GM21423 (cell line): ENCODE data around the gene NDRG2.
A peak's percentile ranks its signal among the peaks of the same experiment; 100 is the strongest.

ENCODE experiments used
- ATAC-seq: cut with Tn5 transposase; IDR thresholded peaks from one replicate; pipeline ENCODE4 v1.9.1; 2021; ENCODE audit warnings: mild to moderate bottlenecking, moderate library complexity; ENCODE audit not compliant: unreplicated experiment

The NDRG2 gene

DNA sequence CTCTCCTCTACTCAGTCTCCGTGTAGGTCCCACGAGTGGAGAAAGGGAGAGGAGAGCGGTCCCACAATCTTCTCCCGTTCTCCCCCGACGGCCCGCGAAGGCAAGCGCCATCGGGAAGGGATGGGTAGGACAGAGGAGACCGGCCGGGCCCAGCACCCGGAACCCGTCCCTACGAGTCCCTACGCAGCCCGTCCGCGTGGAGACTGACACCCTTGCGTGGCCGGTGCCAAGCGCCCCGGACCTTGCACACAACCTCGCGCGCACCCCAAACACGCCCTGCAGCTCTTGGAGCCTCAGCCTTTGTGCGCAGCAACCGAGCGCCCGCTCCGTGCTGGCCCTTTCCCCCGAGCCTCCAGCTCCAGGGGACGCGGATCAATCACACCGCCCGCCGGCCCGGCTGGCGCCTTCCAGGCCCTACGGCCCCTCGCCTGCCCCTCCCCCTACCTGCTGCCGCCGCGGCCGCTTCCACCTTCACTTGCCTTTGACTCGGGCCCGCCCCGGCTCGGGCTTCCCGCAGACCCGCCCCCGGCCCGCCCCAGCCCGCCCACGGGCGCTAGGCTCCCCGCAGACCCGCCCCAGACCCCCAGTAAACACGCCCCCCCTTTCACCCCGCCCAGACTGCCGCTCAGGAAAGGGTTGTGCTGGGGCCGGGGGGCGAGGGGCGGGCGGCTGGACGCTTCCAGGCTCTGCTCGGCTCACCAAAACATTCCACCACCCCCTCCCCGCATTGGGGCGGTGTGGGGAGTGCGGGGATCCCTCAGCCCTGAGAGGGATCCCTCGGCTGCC, at the start of gene NDRG2:
TSS of gene NDRG2 (minus strand) at position 477 of the 786 bp plus-strand sequence. CDS start 1,746 bp downstream, outside the sequence.
- ATAC-seq: no peak

DNA sequence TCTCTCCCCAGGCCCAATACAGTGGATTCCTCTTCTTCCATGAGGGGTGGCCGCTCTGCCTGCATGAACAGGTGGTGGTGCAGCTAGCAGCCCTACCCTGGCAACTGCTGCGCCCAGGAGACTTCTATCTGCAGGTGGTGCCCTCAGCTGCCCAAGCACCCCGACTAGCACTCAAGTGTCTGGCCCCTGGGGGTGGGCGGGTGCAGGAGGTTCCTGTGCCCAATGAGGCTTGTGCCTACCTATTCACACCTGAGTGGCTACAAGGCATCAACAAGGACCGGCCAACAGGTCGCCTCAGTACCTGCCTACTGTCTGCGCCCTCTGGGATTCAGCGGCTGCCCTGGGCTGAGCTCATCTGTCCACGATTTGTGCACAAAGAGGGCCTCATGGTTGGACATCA, 49.1 kb upstream of the NDRG2 start:
- ATAC-seq: no peak

DNA sequence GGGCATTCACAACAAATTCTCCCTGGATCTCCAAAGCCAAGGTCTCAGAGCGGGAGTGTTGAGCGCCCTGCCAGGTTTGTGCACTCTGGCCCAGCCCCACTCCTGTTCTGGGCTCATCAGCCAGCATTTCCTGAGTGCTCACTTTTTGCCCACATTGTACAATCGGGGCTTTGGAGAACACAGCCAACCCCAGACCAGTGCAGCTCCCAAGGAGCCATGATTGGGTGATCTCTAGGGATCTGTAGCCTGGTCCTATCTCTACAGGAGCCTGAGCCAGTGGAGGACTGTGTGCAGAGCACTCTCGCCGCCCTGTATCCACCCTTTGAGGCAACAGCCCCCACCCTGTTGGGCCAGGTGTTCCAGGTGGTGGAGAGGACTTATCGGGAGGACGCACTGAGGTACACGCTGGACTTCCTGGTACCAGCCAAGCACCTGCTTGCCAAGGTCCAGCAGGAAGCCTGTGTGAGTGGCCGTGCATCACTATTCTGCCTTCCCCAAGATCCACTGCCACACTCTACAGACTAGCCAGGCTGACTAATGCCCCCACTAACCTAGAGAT, 48.0 kb upstream of the NDRG2 start:
- no peak for ATAC-seq

DNA sequence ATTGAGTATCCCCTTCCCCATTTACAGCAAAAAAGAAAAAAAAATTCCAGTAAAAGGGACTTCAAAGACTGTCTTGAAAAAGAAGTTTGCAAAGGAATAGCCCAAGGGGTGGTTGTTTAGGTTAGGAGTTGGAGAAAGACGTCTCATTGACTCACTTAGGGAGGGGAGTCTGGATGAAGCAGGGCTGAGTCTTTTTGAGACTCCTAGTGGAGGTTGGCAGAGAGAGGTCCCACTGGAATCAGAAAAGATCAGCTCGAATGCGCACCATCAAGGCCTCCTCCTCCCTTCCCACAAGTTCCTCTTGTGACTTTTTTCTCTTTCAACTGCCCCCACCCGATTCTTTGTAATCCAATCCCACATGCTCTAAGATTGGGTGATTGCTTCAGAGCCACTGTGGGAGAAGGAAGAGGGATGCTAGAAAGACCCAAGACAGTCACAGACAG, 47.2 kb upstream of the NDRG2 start:
- ATAC-seq: no peak

DNA sequence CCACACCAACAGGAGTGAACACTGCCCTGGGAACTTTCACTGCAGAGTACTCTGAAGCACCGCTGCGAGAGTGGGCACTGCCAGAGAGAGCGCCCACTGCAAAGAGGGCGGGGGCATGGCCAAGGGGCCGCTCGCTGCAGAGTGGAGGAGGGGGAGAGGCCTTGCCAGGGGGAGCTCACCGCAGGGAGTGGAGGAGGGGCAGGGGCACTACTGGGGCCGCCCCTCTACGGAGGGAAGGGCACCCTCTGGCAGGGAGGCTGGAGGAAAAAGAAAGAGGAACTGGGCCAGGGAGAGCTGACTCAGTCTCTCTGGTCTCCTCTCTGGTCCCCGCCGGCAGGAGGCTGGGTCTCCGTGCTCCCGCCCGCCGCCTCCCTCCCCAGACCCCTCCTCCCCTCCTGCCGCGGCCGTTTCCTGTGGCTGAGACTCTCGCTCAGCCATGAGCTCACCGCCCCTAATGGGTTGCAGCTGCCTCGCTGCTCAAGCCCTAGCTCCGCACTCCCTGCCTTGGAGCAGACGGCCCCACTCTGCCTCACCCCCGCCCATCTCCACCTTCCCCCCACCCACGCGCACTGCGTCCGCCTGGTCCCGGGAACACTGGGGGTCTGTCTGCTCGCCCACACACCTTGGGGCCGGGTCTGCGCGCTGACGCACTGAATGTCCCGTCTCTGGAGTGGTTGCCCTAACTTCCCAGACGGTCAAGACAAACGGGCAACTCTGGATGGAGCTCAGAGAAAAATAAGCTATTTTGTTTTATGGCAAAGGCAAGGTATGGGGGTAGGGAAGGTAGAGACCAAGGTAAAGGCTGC, 46.6 kb upstream of the NDRG2 start:
- peak; percentile 70 for ATAC-seq

DNA sequence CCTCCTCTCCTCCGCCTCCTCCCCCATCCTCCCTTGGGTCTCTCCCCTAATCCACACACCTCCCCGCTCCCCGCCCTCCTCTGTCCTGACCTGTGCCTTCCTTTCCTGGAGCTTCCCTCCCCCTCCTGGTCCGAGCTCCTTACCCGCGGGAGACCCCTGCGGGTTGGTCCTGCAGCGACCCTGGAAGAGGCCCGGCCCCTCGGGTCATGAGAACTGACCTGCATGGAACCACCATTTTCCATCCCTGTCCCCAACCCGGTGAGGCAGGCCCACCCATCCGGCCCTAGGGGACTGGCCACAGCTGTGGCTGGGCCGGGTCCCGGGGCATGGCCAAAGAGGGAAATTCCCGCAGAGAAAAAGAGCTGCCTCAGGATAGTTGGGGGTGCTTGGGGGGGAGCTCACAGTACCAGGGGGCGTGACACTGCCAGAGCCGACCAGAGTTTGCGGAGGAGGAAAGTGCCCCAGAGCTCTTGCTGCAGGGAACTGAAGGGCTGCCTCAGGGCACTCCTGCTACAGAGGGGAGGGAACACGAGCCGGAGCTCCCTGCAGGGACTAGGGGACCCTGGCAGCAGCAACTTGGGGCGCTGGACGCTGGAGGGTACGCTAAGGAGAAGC, 45.9 kb upstream of the NDRG2 start:
- peak; percentile 6 for ATAC-seq

DNA sequence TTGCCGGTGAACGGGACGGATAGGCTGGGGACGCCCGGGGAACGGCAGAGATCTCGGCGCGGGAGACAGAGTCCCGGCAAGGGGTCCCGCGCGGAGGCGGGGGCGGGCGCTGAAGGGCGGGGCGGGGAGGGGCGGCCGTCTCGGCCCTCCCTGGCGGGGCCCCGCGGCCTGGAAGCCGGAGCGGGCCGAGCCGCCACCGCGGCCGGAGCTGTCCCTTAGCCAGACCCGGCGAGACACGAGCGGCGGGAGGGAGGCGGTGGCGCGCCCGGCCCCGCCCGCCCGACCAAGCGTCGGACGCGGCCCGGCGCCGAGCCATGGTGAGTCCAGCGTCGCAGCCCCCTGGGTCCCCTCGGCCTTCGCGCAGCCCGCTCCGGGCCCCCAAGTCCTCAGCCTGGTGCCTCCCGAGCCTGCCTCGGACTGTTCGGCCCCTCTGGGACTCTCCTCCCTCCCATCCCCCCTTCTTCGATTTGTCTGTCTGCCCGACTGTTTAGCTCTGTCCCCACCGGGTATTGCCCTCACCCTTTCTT, 45.3 kb upstream of the NDRG2 start, which contains the start of gene ARHGEF40:
TSS of gene ARHGEF40 (plus strand) at position 222 of the 527 bp plus-strand sequence. CDS start at position 315, 93 bp downstream.
- no peak for ATAC-seq

DNA sequence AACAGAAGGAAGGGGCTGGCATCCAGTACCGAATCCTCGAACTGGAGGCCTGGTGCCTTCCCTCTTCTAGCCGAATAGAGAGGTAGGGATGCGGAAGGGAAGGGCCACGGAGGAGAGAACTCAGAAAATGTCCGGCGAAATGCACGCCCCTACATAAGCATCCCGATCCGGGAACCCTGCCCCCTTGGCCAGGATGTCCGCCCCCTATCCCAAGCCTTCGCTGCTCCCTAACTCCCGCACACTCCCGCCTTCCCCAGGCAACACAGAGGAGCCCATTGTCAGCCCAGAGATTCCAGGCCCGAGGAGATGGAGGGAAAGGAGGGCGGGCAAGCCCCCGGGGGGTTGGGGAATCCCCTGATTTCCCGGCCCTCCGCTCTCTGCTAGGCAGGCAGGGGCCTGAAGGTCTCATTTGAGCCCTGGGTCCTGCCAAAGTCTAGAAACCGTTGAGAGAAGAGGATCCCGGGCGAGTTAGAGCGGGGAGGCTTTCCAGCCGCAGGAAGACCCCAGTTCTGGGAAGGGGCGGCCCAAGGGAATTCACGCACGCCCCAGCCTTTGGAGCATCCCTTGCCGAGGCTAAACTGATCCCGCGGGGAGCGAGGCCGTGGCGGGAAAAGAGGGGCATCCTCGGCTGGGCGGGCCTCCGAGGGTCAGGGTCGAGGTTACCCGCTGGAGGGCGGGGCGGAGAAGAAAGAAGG, 44.7 kb upstream of the NDRG2 start:
- no peak for ATAC-seq

DNA sequence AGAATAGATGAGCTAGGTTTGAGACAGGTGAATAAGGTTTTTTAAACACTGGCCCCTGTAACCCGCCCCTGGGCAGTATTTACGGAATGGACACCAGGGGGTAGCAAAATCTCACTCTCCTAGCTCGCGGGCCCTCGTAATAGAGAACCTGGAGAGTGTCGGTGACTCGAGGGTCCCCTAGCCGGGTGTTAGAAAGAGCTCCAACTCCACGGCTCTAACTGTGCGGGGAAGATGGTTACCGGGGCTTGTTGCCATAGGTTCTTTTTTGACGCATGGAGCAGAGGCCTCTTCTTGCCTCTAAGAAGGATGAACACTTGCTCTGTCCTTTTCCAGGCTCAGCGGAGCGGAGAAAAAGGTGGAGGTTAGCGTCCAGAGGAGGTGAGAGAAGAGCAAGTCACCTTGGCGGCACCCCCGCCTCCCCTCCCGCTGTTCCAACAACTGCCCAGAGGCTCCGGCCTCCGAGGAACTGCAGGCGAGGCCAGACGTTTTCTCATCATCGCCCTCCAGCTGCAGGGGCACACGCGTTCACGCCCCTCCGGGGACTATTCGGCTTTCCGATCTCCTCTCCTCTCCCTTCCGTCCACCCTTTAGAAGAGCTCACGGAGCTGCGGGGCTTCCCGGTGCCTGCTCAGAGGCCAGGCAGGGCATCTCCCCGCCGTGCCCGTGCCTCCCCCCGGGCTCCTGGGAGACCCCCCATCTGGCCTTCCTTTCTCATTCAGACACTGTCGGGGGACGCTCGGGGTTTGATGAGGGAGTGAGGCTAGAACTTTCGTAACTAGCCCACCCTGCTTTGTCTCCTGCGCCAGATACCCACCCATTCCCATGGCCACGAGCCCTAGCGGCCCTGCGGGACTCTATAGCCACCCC, 43.9 kb upstream of the NDRG2 start:
- ATAC-seq: no peak

DNA sequence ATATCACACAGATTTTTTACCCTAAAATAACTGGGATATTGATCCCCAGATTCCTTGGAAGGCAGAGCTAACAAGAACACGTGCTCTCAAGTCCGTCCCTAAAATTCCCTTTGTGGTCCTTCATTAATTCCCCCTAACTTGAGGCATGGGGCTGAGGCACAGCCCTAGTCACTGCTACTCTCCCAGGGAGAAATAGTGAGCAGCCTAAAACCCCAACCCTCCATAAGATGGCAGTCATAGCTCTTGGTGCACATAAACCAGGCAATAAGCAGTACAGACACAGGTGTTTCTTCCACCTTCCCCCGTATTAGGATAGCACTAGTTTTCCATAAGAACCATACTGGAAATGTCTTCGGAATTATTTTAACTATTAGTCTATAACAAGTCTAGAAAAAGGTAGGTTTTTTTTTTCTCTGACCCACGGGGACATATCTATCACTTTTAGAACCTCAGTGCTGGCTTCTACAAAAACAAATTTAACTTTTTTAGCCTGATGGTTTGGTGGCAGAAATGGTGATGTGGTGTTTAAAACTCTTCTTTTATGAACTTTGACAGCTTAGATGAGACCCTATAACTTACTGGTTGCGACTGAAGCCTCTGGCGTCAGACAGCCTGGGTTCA, 42.1 kb upstream of the NDRG2 start:
- ATAC-seq: no peak

DNA sequence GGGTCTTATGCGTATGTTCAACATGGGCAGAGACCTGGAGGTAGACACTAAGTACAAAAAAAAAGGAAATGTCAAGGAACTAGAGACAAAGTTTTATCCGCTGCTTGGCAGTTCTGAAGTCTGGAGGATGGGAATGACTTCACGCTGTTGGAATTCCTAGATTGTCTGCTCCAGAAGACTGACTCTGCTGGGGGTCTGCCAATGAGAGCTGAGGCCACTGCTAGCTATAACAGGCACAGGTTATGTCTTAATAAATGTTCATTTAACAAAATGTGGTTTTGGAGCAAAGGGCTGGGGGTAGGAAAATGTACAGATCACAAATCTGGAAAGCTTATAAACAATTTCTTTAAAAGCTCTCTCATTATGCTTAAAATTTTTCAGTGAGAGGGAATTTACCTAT, 38.6 kb upstream of the NDRG2 start:
- no peak for ATAC-seq

DNA sequence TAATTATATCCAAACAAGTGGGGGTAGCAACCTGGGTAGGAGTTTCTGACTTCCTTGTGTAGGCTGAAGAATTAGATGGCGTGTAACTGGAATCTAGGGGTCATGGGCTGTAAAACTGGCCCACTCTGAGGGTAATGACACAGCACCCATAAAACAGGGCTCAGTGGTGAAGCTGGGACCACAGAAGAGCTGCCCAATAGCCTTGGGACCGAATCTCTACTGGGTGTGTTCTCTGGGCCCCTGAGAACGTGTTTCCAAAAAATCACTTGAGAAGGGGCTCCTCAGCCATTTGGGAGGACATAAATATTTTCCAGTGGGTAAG, 36.4 kb upstream of the NDRG2 start:
- ATAC-seq: no peak

DNA sequence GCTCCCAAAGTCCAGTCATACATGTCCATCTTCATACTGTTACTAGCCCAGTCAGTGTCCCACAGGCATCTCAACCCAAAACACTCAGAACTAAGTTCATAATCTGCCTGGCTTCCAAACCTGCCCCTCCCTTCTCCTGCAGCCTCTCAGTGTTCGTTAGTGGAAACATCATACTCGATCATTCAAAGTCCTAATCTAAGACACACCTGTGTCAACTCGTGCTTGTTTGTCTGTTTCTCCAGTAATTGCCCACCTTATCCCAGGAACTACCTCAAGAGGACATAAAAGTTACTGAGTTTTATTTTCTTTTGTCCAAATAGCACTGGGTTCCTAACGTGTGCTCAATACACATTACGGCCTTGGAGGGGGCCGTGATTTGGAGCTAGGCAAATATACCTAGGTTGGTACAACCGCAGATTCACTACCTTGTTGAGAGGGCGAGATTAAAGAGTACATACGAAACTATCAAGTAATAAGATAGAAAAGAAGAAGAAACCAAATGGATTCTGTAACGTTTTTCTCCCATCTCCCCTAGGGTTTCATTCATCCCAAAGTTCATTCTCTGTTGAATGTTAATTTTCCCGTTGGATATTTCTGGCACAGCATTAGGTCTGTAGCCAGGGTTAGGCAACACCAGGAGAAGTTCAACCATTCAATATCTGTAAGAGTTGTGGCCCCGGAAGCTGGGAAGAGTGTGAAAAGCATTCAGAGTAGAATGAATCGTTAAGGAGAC, 35.9 kb upstream of the NDRG2 start:
- ATAC-seq: no peak

DNA sequence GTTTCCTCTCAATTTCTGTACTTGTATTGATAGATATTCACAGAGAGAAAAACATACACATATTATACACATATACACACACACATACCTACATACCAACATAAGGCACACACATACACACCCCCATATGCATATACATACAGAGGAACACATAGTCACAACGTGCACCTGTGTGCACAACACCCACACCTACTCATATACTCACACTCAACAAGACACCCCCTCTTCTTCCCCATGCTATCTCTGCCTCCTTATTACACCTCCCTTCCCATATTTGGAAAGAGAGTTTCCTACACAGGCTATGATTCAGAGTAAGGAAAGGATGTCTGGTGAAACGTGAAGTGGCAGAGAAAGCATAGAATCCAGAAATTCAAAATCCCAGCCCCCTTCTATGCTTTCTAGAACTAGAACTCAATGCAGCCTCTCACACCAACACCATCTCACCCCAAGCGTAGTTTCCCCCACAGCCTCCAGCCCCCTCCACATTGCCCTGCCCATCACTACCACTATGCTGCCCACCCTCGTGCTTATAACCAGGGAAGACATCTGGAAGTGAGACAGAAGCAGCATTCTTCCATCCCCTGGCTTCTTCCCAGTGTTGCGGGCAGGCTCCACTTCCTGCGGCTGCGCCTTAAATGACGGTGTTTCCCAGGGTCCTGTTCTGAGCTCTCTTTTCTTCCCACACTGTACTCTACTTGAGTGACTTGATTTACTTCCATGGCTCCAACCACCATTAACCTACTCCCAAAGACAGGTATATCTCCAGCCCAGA, 35.2 kb upstream of the NDRG2 start:
- ATAC-seq: no peak

DNA sequence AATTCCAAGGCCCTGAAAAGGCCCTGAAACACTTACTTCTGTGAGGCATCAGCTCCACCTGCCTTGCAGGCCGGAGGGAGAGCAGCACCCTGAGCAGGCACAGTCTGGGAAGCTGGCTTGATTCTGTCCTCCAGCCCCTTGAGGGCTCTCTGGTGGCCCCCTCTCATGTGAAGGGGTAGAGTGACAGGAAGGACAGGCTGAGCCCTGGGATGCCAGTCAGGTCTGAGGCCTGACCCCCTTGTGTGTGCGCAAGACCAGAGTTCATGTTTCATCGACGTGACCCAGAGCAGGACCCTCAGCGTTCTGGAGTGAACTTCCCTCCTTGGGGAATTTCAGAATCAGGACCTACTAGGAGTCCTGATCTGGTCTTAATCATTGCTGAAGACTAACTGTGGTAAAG, 34.0 kb upstream of the NDRG2 start:
- no peak for ATAC-seq

DNA sequence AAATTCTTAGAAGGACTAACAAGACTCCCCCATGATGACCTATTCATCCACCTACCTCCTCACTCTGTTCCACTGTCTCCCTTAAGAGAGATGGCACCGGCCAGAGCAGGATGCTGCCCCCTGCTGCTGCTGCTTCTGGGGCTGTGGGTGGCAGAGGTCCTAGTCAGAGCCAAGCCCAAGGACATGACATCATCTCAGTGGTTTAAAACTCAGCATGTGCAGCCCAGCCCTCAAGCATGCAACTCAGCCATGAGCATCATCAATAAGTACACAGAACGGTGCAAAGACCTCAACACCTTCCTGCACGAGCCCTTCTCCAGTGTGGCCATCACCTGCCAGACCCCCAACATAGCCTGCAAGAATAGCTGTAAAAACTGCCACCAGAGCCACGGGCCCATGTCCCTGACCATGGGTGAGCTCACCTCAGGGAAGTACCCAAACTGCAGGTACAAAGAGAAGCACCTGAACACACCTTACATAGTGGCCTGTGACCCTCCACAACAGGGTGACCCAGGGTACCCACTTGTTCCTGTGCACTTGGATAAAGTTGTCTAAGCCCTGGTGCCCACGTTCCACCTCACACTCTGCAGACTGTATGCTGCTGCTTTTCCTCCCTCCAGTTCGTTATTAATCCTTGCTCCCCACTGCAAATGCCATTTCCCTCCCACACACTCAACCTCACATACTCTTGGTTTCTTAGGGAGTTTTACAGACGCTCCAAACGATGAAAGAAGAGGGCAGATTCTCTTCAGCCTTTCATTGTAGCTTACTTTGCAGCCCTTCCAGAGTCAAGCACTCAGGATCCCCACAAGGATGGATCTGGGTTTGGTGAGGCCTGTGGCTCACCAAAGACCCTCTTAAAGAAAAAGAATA, 33.2 kb upstream of the NDRG2 start, which contains the start of gene RNASE8:
TSS of gene RNASE8 (plus strand) at position 20 of the 873 bp plus-strand sequence. CDS start at position 91, 71 bp downstream.
- ATAC-seq: no peak
